ENCODE measurements around the gene SLC35A2. TPM values are rescaled to one million over a fixed set of nuclear protein-coding genes. Genes with fewer than 3 reads are reported as not detected.
A peak's percentile ranks its signal among the peaks of the same experiment; 100 is the strongest.

SLC35A2 gene
- total RNA-seq, 1 donor from 2014 or later = 34.9 TPM

DNA sequence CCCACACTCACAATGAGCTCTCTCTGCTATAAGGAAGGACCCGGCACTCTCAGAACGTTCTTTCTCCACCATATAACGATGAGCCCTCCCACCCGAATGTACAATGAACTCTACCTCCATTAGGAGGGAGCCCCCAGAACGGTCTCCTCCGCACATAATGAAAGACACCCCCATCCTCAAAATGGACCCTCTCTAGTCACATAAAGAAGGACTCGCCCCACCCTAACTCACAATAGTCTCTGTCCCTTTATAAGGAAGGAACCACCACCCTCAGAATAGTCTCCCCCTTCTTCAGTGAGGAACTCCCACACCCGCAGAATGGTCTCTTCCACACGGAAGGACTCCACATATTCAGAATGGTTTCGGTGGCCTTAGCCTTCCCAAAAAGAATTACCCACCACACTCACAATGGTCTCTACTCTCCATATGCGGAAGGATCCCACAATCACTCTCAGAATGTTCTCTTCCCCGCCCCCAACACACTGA lies 477 bp downstream of the SLC35A2 start:
- Mint-ChIP-seq H3K9me3 (ENCODE audit: low read depth) (peaks cover 8% of the 10 kb centered on the region), H3K36me3 (ENCODE audit: insufficient read depth) (peaks cover 10% of the 10 kb centered on the region), H3K27me3 (no peaks in the 10 kb centered on the region), H3K4me3 (ENCODE audit: low read depth) (peak overlapping the region; percentile 88), H3K4me1 (ENCODE audit: low read depth) (peaks cover 18% of the 10 kb centered on the region), H3K27ac (peak overlapping the region; percentile 97)
- no peak for DNase-seq (ENCODE audit: low spot score, unreplicated experiment)
- TF ChIP-seq, protein P1, sequence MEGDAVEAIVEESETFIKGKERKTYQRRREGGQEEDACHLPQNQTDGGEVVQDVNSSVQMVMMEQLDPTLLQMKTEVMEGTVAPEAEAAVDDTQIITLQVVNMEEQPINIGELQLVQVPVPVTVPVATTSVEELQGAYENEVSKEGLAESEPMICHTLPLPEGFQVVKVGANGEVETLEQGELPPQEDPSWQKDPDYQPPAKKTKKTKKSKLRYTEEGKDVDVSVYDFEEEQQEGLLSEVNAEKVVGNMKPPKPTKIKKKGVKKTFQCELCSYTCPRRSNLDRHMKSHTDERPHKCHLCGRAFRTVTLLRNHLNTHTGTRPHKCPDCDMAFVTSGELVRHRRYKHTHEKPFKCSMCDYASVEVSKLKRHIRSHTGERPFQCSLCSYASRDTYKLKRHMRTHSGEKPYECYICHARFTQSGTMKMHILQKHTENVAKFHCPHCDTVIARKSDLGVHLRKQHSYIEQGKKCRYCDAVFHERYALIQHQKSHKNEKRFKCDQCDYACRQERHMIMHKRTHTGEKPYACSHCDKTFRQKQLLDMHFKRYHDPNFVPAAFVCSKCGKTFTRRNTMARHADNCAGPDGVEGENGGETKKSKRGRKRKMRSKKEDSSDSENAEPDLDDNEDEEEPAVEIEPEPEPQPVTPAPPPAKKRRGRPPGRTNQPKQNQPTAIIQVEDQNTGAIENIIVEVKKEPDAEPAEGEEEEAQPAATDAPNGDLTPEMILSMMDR (IDR thresholded peaks at IDR 0.05; ENCODE audit: unreplicated experiment) = no peak

DNA sequence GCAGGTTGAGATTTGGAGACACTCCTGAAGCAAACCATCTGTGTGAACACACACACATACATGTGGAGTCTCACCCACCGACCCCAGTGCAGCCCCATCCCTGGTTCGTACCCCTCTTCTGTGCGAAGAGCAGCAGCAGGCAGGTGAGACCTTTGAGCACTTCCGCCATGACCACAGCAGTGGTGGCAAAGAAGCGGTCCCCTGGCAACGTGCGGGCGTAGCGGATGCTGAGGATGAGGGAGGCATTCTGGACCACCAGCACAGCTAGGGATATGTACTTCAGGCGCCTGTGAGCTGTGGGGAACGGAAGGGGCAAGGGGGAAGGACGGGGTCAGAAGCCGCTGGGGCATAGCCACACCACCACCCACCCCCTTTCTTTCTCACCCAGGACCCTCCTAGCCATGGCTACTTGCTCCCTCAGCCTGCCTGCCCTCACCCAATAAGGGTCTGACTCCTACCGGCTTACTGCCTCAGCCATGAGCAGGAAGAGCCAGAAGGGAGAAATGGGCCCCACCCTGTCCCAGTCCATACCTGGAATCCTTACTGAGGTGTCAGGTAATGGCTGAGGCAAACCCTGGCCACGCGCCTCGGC lies 1.6 kb downstream of the SLC35A2 start:
- peak overlapping the region; percentile 88 for H3K4me3 Mint-ChIP-seq (ENCODE audit: low read depth)
- no peaks in the 10 kb centered on the region for H3K27me3 Mint-ChIP-seq
- no peak overlapping the region for H3K27ac Mint-ChIP-seq
- H3K9me3 Mint-ChIP-seq (ENCODE audit: low read depth) = peaks cover 8% of the 10 kb centered on the region
- H3K4me1 Mint-ChIP-seq (ENCODE audit: low read depth) = peaks cover 17% of the 10 kb centered on the region
- no peak for DNase-seq (ENCODE audit: low spot score, unreplicated experiment)
- H3K36me3 Mint-ChIP-seq (ENCODE audit: insufficient read depth) = peaks cover 10% of the 10 kb centered on the region
- TF ChIP-seq, protein P1 (IDR thresholded peaks at IDR 0.05; ENCODE audit: unreplicated experiment) = no peak

DNA sequence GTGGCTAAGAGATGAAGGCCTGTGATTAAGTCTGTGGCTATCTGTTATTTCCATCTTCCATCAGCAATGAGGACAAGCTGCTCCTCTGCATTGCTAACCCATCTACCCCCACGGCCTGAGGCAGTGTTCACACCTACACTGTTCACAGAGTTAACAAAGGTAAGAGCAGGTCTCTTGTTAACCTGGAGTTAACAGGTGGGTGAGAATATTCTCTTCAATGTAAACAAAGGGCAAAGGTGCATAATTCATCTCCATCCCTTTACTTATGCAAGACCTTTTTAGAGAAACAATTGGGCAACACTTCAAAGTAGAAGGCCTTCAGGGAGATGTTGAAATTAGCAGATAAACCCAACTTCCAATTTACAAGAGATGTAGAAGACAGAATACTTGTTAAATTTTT lies 2.8 kb downstream of the SLC35A2 start:
- no peaks in the 10 kb centered on the region for H3K27me3 Mint-ChIP-seq
- no peak overlapping the region for H3K4me3 Mint-ChIP-seq (ENCODE audit: low read depth)
- H3K4me1 Mint-ChIP-seq (ENCODE audit: low read depth) = peaks cover 17% of the 10 kb centered on the region
- DNase-seq (ENCODE audit: low spot score, unreplicated experiment) = no peak
- H3K27ac Mint-ChIP-seq = no peak overlapping the region
- H3K36me3 Mint-ChIP-seq (ENCODE audit: insufficient read depth) = peaks cover 10% of the 10 kb centered on the region
- peaks cover 8% of the 10 kb centered on the region for H3K9me3 Mint-ChIP-seq (ENCODE audit: low read depth)
- TF ChIP-seq, protein P1 (IDR thresholded peaks at IDR 0.05; ENCODE audit: unreplicated experiment) = no peak

DNA sequence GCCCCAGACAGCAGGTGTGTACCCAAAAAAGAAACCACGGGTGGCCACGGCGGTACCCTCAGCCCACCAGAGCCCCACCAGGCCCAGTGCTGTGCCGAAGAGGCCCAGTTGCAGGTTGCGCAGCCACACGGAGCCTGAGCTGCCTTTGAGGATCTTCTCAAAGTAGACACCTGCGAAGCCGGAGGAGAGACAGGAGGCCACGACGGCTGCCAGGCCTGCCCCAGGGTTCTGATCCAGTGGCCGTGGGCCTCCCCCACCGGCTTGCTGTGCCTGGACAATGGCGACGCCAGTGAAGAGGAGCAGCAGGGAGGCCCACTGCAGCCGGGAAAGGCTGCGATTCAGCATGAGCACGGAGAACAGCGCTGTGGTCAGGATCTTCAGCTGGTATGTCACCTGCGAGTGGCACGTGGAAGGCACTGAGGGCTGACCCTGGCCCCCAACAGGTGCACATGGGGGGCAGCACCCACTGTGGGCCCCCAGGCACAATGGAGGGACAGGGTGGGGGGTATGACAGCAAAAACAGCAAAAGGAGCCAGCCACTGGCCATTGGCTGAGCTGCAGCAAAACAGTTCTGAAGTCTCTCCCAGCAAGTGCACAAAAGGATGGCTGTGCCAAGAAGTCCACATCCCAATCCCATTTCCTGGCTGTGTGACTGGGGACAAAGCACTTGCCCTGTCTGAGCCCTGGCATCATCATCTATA lies 6.2 kb downstream of the SLC35A2 start:
- Mint-ChIP-seq H3K27ac (no peak overlapping the region), H3K9me3 (ENCODE audit: low read depth) (peaks cover 3% of the 10 kb centered on the region), H3K36me3 (ENCODE audit: insufficient read depth) (peaks cover 6% of the 10 kb centered on the region), H3K4me1 (ENCODE audit: low read depth) (no peaks in the 10 kb centered on the region), H3K27me3 (no peaks in the 10 kb centered on the region), H3K4me3 (ENCODE audit: low read depth) (no peak overlapping the region)
- no peak for DNase-seq (ENCODE audit: low spot score, unreplicated experiment)
- TF ChIP-seq, protein P1 (IDR thresholded peaks at IDR 0.05; ENCODE audit: unreplicated experiment) = no peak

DNA sequence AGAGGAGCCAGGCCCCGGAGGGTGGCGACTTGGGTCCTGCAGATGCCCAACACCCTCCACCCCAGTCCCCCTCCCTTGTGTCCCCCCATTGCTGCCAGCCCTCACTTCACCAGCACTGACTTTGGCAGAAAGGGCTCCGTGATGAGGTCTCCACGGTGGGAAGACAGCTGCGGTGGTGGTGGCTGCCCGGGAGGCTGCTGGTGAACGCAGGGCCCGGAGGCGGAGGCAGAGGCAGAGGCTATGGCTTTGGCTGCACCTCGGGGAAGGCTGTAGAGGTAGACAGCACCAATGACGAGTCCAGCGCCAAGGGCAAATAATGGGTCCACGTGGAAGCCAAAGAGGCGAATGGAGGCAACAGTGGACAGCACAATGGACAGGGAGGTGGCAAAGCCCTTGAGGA lies 6.8 kb downstream of the SLC35A2 start:
- TF ChIP-seq, protein P1 (IDR thresholded peaks at IDR 0.05; ENCODE audit: unreplicated experiment) = no peak
- Mint-ChIP-seq H3K36me3 (ENCODE audit: insufficient read depth) (peaks cover 6% of the 10 kb centered on the region), H3K4me1 (ENCODE audit: low read depth) (no peaks in the 10 kb centered on the region), H3K9me3 (ENCODE audit: low read depth) (peaks cover 3% of the 10 kb centered on the region), H3K4me3 (ENCODE audit: low read depth) (no peak overlapping the region), H3K27me3 (no peaks in the 10 kb centered on the region), H3K27ac (no peak overlapping the region)
- DNase-seq (ENCODE audit: low spot score, unreplicated experiment) = no peak
